ENCODE measurements around the gene COL5A3.

The COL5A3 gene

DNA sequence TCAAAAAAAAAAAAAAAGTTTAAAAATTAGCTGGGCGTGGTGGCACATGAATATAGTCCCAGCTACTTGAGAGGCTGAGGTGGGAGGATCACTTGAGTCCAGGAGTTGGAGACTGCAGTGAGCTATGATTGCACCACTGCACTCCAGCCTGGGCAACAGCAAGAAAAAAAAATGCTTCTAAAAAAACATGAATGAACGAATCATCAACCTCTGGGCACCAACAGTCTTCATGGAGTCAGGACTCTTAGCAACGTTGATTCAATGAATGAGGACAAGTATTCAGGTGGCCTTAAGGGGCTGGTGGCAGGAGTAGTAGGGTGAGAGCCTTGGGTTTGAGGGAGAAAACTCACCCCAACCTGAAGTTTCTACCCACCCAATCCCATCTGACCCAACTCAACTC, 53.3 kb downstream of the COL5A3 start:
- H3K79me2 ChIP-seq (ENCODE audit: low read length) = no peaks in the 10 kb centered on the region
- no peaks in the 10 kb centered on the region for H3K36me3 ChIP-seq (replicated peaks; ENCODE audit: insufficient read depth, low read length)
- H3K4me2 ChIP-seq (ENCODE audit: low read depth, low read length) = no peak overlapping the region
- no peaks in the 10 kb centered on the region for H3K9me3 ChIP-seq (replicated peaks; ENCODE audit: insufficient read depth, low read length)
- H4K20me1 ChIP-seq (ENCODE audit: insufficient read depth, low read length) = no peaks in the 10 kb centered on the region
- DNase-seq = no peak
- no peaks in the 10 kb centered on the region for H3K9me2 ChIP-seq (replicated peaks; ENCODE audit: insufficient read depth, low read length)
- H3K4me3 ChIP-seq (ENCODE audit: low read length) = no peak overlapping the region
- H3K27ac ChIP-seq (ENCODE audit: low read length) = no peak overlapping the region
- H3F3A ChIP-seq (ENCODE audit: insufficient read depth, low read length) = no peaks in the 10 kb centered on the region
- H3K9ac ChIP-seq (ENCODE audit: low read length) = no peak overlapping the region
- H3K4me1 ChIP-seq (ENCODE audit: low read length) = no peaks in the 10 kb centered on the region
- peaks cover 77% of the 10 kb centered on the region for H3K27me3 ChIP-seq (replicated peaks; ENCODE audit: insufficient read depth, low read length)
- no peak overlapping the region for H2AFZ ChIP-seq (ENCODE audit: low read length)
- TF ChIP-seq EZH2phosphoT487 (IDR thresholded peaks at IDR 0.05; ENCODE audit: low read length) (no peak), EZH2 (optimal IDR thresholded peaks at IDR 0.05; ENCODE audit: low read depth, low read length) (no peak)
- TF ChIP-seq, protein P1, sequence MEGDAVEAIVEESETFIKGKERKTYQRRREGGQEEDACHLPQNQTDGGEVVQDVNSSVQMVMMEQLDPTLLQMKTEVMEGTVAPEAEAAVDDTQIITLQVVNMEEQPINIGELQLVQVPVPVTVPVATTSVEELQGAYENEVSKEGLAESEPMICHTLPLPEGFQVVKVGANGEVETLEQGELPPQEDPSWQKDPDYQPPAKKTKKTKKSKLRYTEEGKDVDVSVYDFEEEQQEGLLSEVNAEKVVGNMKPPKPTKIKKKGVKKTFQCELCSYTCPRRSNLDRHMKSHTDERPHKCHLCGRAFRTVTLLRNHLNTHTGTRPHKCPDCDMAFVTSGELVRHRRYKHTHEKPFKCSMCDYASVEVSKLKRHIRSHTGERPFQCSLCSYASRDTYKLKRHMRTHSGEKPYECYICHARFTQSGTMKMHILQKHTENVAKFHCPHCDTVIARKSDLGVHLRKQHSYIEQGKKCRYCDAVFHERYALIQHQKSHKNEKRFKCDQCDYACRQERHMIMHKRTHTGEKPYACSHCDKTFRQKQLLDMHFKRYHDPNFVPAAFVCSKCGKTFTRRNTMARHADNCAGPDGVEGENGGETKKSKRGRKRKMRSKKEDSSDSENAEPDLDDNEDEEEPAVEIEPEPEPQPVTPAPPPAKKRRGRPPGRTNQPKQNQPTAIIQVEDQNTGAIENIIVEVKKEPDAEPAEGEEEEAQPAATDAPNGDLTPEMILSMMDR (IDR thresholded peaks at IDR 0.05; ENCODE audit: low read length) = no peak

- Histone ChIP-seq H4K20me1 (ENCODE audit: insufficient read depth, low read length) (no peaks in the 10 kb centered on the region), H3K27ac (ENCODE audit: low read length) (no peak overlapping the region), H3K4me2 (ENCODE audit: low read depth, low read length) (no peak overlapping the region), H3K27me3 (replicated peaks; ENCODE audit: insufficient read depth, low read length) (peaks cover 64% of the 10 kb centered on the region), H3K9me2 (replicated peaks; ENCODE audit: insufficient read depth, low read length) (no peaks in the 10 kb centered on the region), H3K36me3 (replicated peaks; ENCODE audit: insufficient read depth, low read length) (no peaks in the 10 kb centered on the region), H3K9ac (ENCODE audit: low read length) (no peak overlapping the region), H3K4me1 (ENCODE audit: low read length) (no peaks in the 10 kb centered on the region), H3F3A (ENCODE audit: insufficient read depth, low read length) (no peaks in the 10 kb centered on the region), H3K9me3 (replicated peaks; ENCODE audit: insufficient read depth, low read length) (no peaks in the 10 kb centered on the region), H2AFZ (ENCODE audit: low read length) (no peak overlapping the region), H3K4me3 (ENCODE audit: low read length) (no peak overlapping the region), H3K79me2 (ENCODE audit: low read length) (no peaks in the 10 kb centered on the region)
- DNase-seq = no peak
- no peak for TF ChIP-seq EZH2phosphoT487 (IDR thresholded peaks at IDR 0.05; ENCODE audit: low read length)
- no peak for TF ChIP-seq EZH2 (optimal IDR thresholded peaks at IDR 0.05; ENCODE audit: low read depth, low read length)
- TF ChIP-seq, protein P1 (IDR thresholded peaks at IDR 0.05; ENCODE audit: low read length) = no peak
Observed at GRCh38 chr19:9953802-9954542, 56.3 kb downstream of the COL5A3 start.

GRCh38 chr19:9952276-9952675, 58.0 kb downstream of the COL5A3 start:
- Histone ChIP-seq H3K9ac (ENCODE audit: low read length) (no peak overlapping the region), H3K27me3 (replicated peaks; ENCODE audit: insufficient read depth, low read length) (peaks cover 59% of the 10 kb centered on the region), H3K9me2 (replicated peaks; ENCODE audit: insufficient read depth, low read length) (no peaks in the 10 kb centered on the region), H4K20me1 (ENCODE audit: insufficient read depth, low read length) (no peaks in the 10 kb centered on the region), H3K4me2 (ENCODE audit: low read depth, low read length) (no peak overlapping the region), H3K4me1 (ENCODE audit: low read length) (no peaks in the 10 kb centered on the region), H3K4me3 (ENCODE audit: low read length) (no peak overlapping the region), H3K27ac (ENCODE audit: low read length) (no peak overlapping the region), H3K79me2 (ENCODE audit: low read length) (no peaks in the 10 kb centered on the region), H3K9me3 (replicated peaks; ENCODE audit: insufficient read depth, low read length) (no peaks in the 10 kb centered on the region), H3K36me3 (replicated peaks; ENCODE audit: insufficient read depth, low read length) (no peaks in the 10 kb centered on the region), H2AFZ (ENCODE audit: low read length) (no peak overlapping the region), H3F3A (ENCODE audit: insufficient read depth, low read length) (no peaks in the 10 kb centered on the region)
- TF ChIP-seq, protein P1 (IDR thresholded peaks at IDR 0.05; ENCODE audit: low read length) = no peak
- TF ChIP-seq EZH2phosphoT487 (IDR thresholded peaks at IDR 0.05; ENCODE audit: low read length) = no peak
- no peak for TF ChIP-seq EZH2 (optimal IDR thresholded peaks at IDR 0.05; ENCODE audit: low read depth, low read length)
- no peak for DNase-seq
